ENCODE results near the gene ABCF2. TPM values are rescaled to one million over a fixed set of nuclear protein-coding genes. Genes with fewer than 3 reads are reported as not detected.

The ABCF2 gene
- total and polyA plus RNA-seq, 3 experiments from 2014 or later = 36.7 to 95.1 (median 86.5) TPM

GRCh38 chr7:151210087-151210854 lies 16.7 kb downstream of the ABCF2 start, which contains the start of gene H2BK1:
Gene H2BK1, minus strand, starts transcription at chr7:151210488. Its CDS starts 170 bp downstream, at chr7:151210318.
- H3K4me3 Mint-ChIP-seq = peak within 1 kb of the TSS in 1 of 7 donors; percentile 44
- H3K9me3 ChIP-seq (ENCODE audit: low read length) = no peaks in the 10 kb centered on the region
- CTCF ChIA-PET = interaction anchor here (1.4 kb wide), 1 partner anchor 34 kb away, joined by 5 read pairs; no protein-coding TSS in a partner anchor

DNA sequence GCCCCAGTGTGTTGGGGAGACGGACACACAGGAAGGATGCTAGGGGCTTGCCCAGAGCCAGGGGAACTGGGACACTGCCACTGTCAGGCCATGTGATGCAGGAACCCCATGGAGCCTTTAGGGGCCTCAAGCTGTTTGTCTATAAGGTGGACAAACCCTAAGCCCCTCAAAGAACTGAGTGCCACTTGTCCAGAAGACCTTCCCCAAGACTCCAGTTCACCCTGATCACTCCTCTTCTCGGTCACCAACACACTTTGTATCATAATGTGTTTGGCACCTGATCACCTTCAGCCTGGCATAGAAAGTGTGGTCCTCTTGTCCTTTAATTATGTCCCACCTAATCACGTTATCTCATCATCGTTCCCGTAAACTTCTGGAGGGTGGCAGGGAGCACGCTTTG lies 17.4 kb downstream of the ABCF2 start:
- ChIA-PET CTCF (no interaction called here), POLR2A (interaction anchor here (0.8 kb wide), 1 partner anchor 15 kb away, joined by 3 read pairs; no protein-coding TSS in a partner anchor)
- no peak overlapping the region for H3K4me3 ChIP-seq (ENCODE audit: low read length)
- Mint-ChIP-seq H3K27me3 (peaks cover 0 to 5% of the 10 kb centered on the region in 2 donors), H3K36me3 (peaks cover 3 to 34% (median 6%) of the 10 kb centered on the region in 3 donors), H3K4me1 (peaks cover 28 to 40% (median 39%) of the 10 kb centered on the region in 3 donors), H3K9me3 (no peaks in the 10 kb centered on the region), H3K27ac (peak overlapping the region in 6 of 8 donors; percentile 22 to 86 (median 66)), H3K4me3 (peak overlapping the region in 1 of 7 donors; percentile 44)
- peaks cover 29% of the 10 kb centered on the region for H3K4me1 ChIP-seq (ENCODE audit: insufficient read depth, low read length)
- H3K27me3 ChIP-seq (ENCODE audit: insufficient read depth, low read length, poor library complexity, severe bottlenecking) = no peaks in the 10 kb centered on the region
- peaks cover 6% of the 10 kb centered on the region for H3K36me3 ChIP-seq (ENCODE audit: insufficient read depth, low read length)
- DNase-seq = no peak
- H3K27ac ChIP-seq (ENCODE audit: low read depth, low read length) = no peak overlapping the region
- H3K9me3 ChIP-seq (ENCODE audit: low read length) = no peaks in the 10 kb centered on the region

More at GRCh38 chr7:151210087-151210854, 16.7 kb downstream of the ABCF2 start, which contains the start of gene H2BK1:
- no peak for DNase-seq
- POLR2A ChIA-PET = no interaction called here
- H3K27ac ChIP-seq (ENCODE audit: low read depth, low read length) = no peak within 1 kb of the TSS
- peak within 1 kb of the TSS in 6 of 8 donors; percentile 22 to 86 (median 66) for H3K27ac Mint-ChIP-seq
- peaks cover 29% of the 10 kb centered on the region for H3K4me1 ChIP-seq (ENCODE audit: insufficient read depth, low read length)
- H3K27me3 ChIP-seq (ENCODE audit: insufficient read depth, low read length, poor library complexity, severe bottlenecking) = no peaks in the 10 kb centered on the region
- peaks cover 0 to 2% of the 10 kb centered on the region in 2 donors for H3K27me3 Mint-ChIP-seq
- H3K9me3 Mint-ChIP-seq = no peaks in the 10 kb centered on the region
- peaks cover 28 to 40% (median 38%) of the 10 kb centered on the region in 3 donors for H3K4me1 Mint-ChIP-seq
- peaks cover 13% of the 10 kb centered on the region for H3K36me3 ChIP-seq (ENCODE audit: insufficient read depth, low read length)
- H3K36me3 Mint-ChIP-seq = peaks cover 9 to 41% (median 10%) of the 10 kb centered on the region in 3 donors
- H3K4me3 ChIP-seq (ENCODE audit: low read length) = no peak within 1 kb of the TSS

DNA sequence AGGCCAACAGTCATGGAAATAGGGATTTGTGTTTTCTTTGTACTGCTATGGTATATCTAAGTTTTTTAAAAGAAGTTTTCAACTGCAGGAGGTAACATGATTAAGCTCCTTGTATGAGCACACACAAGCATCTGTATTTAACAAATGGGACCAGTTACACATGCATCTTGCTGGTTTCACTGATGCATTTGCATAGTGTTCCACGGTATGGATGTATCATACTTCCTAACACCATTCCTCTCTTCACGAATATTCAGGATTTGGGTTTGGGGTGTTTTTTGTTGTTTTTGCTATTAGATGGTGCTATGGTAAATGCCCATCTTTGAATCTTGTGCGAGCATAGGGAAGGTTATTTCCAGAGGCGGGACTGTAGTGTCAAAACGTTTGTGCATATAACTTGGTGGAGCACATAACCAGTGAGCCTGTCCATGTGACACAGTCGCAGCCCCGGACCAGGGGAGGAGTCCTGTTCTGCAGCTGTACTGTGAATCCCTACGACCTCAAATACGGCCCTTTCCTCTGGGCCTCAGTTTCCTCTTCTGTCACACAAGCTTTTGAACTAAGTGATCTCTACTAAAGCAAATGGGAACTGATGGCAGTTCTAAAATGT lies 18.6 kb downstream of the ABCF2 start:
- H3K36me3 Mint-ChIP-seq = peaks cover 0 to 22% (median 2%) of the 10 kb centered on the region in 3 donors

GRCh38 chr7:151207804-151208203 lies 19.2 kb downstream of the ABCF2 start:
- POLR2A ChIA-PET = interaction anchor here (2.1 kb wide), 1 partner anchor 20 kb away, joined by 13 read pairs; the partner anchor contains the start of gene ABCF2

More for the DNA sequence above, 18.6 kb downstream of the ABCF2 start:
- Mint-ChIP-seq H3K4me1 (peaks cover 28 to 40% (median 39%) of the 10 kb centered on the region in 3 donors), H3K9me3 (no peaks in the 10 kb centered on the region), H3K27ac (peak overlapping the region in 7 of 8 donors; percentile 86 to 100 (median 97)), H3K4me3 (peak overlapping the region in 2 of 7 donors; percentile 25 to 29), H3K27me3 (peaks cover 0 to 5% of the 10 kb centered on the region in 2 donors)
- no peak for DNase-seq
- H3K4me1 ChIP-seq (ENCODE audit: insufficient read depth, low read length) = peaks cover 29% of the 10 kb centered on the region
- H3K27me3 ChIP-seq (ENCODE audit: insufficient read depth, low read length, poor library complexity, severe bottlenecking) = no peaks in the 10 kb centered on the region
- no peak overlapping the region for H3K27ac ChIP-seq (ENCODE audit: low read depth, low read length)
- no peaks in the 10 kb centered on the region for H3K36me3 ChIP-seq (ENCODE audit: insufficient read depth, low read length)
- H3K9me3 ChIP-seq (ENCODE audit: low read length) = no peaks in the 10 kb centered on the region
- POLR2A ChIA-PET = interaction anchor here (2.1 kb wide), 1 partner anchor 19 kb away, joined by 13 read pairs; the partner anchor contains the start of gene ABCF2
- CTCF ChIA-PET = interaction anchor here (2.3 kb wide), 1 partner anchor 36 kb away, joined by 12 read pairs; no protein-coding TSS in a partner anchor
- no peak overlapping the region for H3K4me3 ChIP-seq (ENCODE audit: low read length)

GRCh38 chr7:151207315-151207714 lies 19.7 kb downstream of the ABCF2 start:
- Mint-ChIP-seq H3K4me1 (peaks cover 28 to 40% (median 39%) of the 10 kb centered on the region in 3 donors), H3K9me3 (no peaks in the 10 kb centered on the region), H3K27ac (peak overlapping the region; percentile 86 to 100 (median 98)), H3K27me3 (peaks cover 0 to 5% of the 10 kb centered on the region in 2 donors), H3K36me3 (peaks cover 0 to 11% (median 0%) of the 10 kb centered on the region in 3 donors), H3K4me3 (peak overlapping the region; percentile 13 to 77 (median 75))
- H3K27ac ChIP-seq (ENCODE audit: low read depth, low read length) = peak overlapping the region; percentile 10
- H3K27me3 ChIP-seq (ENCODE audit: insufficient read depth, low read length, poor library complexity, severe bottlenecking) = peaks cover 2% of the 10 kb centered on the region
- ChIA-PET POLR2A (interaction anchor here (2.1 kb wide), 1 partner anchor 20 kb away, joined by 13 read pairs; the partner anchor contains the start of gene ABCF2), CTCF (interaction anchor here (1.0 to 2.3 kb wide), 3 partner anchors 37 to 97 kb away, joined by 3 to 12 read pairs (median 3); no protein-coding TSS in a partner anchor)
- peaks cover 29% of the 10 kb centered on the region for H3K4me1 ChIP-seq (ENCODE audit: insufficient read depth, low read length)
- DNase-seq = no peak
- H3K4me3 ChIP-seq (ENCODE audit: low read length) = no peak overlapping the region
- no peaks in the 10 kb centered on the region for H3K36me3 ChIP-seq (ENCODE audit: insufficient read depth, low read length)
- H3K9me3 ChIP-seq (ENCODE audit: low read length) = no peaks in the 10 kb centered on the region

More at GRCh38 chr7:151207804-151208203, 19.2 kb downstream of the ABCF2 start:
- DNase-seq = no peak
- peaks cover 28 to 40% (median 39%) of the 10 kb centered on the region in 3 donors for H3K4me1 Mint-ChIP-seq
- H3K36me3 Mint-ChIP-seq = peaks cover 0 to 16% (median 0%) of the 10 kb centered on the region in 3 donors
- H3K27ac Mint-ChIP-seq = peak overlapping the region; percentile 86 to 100 (median 98)
- peaks cover 29% of the 10 kb centered on the region for H3K4me1 ChIP-seq (ENCODE audit: insufficient read depth, low read length)
- H3K4me3 ChIP-seq (ENCODE audit: low read length) = no peak overlapping the region
- no peaks in the 10 kb centered on the region for H3K9me3 ChIP-seq (ENCODE audit: low read length)
- peak overlapping the region in 5 of 7 donors; percentile 15 to 77 (median 75) for H3K4me3 Mint-ChIP-seq
- H3K36me3 ChIP-seq (ENCODE audit: insufficient read depth, low read length) = no peaks in the 10 kb centered on the region
- H3K27me3 Mint-ChIP-seq = peaks cover 0 to 5% of the 10 kb centered on the region in 2 donors
- H3K27me3 ChIP-seq (ENCODE audit: insufficient read depth, low read length, poor library complexity, severe bottlenecking) = peaks cover 2% of the 10 kb centered on the region
- CTCF ChIA-PET = interaction anchor here (1.0 to 2.3 kb wide), 2 partner anchors 36 to 38 kb away, joined by 3 to 12 read pairs; no protein-coding TSS in a partner anchor
- peak overlapping the region; percentile 10 for H3K27ac ChIP-seq (ENCODE audit: low read depth, low read length)
- H3K9me3 Mint-ChIP-seq = no peaks in the 10 kb centered on the region

GRCh38 chr7:151206914-151207313 lies 20.1 kb downstream of the ABCF2 start:
- peak overlapping the region; percentile 14 for H3K27ac ChIP-seq (ENCODE audit: low read depth, low read length)
- H3K4me1 ChIP-seq (ENCODE audit: insufficient read depth, low read length) = peaks cover 29% of the 10 kb centered on the region
- peak overlapping the region; percentile 86 to 100 (median 98) for H3K27ac Mint-ChIP-seq
- ChIA-PET CTCF (interaction anchor here (1.0 to 2.3 kb wide), 3 partner anchors 37 to 96 kb away, joined by 3 to 12 read pairs (median 3); no protein-coding TSS in a partner anchor), POLR2A (interaction anchor here (2.1 kb wide), 1 partner anchor 20 kb away, joined by 13 read pairs; the partner anchor contains the start of gene ABCF2)
- peak in 3 of 5 donors; percentile 33 to 72 (median 41) for DNase-seq
- no peaks in the 10 kb centered on the region for H3K9me3 Mint-ChIP-seq
- H3K36me3 Mint-ChIP-seq = peaks cover 0 to 7% (median 0%) of the 10 kb centered on the region in 3 donors
- peaks cover 2% of the 10 kb centered on the region for H3K27me3 ChIP-seq (ENCODE audit: insufficient read depth, low read length, poor library complexity, severe bottlenecking)
- peaks cover 0 to 5% of the 10 kb centered on the region in 2 donors for H3K27me3 Mint-ChIP-seq
- H3K9me3 ChIP-seq (ENCODE audit: low read length) = no peaks in the 10 kb centered on the region
- no peaks in the 10 kb centered on the region for H3K36me3 ChIP-seq (ENCODE audit: insufficient read depth, low read length)
- peak overlapping the region; percentile 13 to 77 (median 75) for H3K4me3 Mint-ChIP-seq
- H3K4me1 Mint-ChIP-seq = peaks cover 28 to 40% (median 39%) of the 10 kb centered on the region in 3 donors
- no peak overlapping the region for H3K4me3 ChIP-seq (ENCODE audit: low read length)

DNA sequence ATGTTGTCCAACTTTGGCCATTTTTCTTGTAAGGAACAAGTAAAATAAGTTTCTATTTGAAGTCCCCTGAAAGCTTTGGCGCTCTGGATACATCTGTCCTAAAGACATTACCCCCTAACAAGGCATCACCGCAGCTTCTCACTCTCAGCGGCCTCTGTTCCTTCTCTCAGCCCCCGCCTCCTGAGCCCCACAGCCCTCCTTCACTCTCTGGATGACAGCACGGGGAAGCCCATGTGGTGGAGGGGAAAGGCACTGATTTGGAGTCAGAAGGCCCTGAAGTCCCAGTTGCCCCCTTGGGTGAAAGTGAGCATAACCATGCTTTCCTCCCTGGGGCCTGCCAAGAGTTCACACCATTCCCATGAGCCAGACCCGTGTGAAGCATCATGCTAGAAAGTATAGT lies 21.3 kb downstream of the ABCF2 start:
- no peaks in the 10 kb centered on the region for H3K9me3 ChIP-seq (ENCODE audit: low read length)
- DNase-seq = no peak
- H3K4me3 ChIP-seq (ENCODE audit: low read length) = no peak overlapping the region
- H3K36me3 ChIP-seq (ENCODE audit: insufficient read depth, low read length) = no peaks in the 10 kb centered on the region
- Mint-ChIP-seq H3K9me3 (no peaks in the 10 kb centered on the region), H3K27ac (peak overlapping the region in 7 of 8 donors; percentile 82 to 100 (median 98)), H3K4me1 (peaks cover 28 to 40% (median 39%) of the 10 kb centered on the region in 3 donors), H3K4me3 (peak overlapping the region in 2 of 7 donors; percentile 48 to 49), H3K36me3 (peaks cover 0 to 3% (median under 1%) of the 10 kb centered on the region in 3 donors), H3K27me3 (peaks cover 5 to 6% of the 10 kb centered on the region in 2 donors)
- POLR2A ChIA-PET = no interaction called here
- H3K4me1 ChIP-seq (ENCODE audit: insufficient read depth, low read length) = peaks cover 29% of the 10 kb centered on the region
- no peak overlapping the region for H3K27ac ChIP-seq (ENCODE audit: low read depth, low read length)
- CTCF ChIA-PET = interaction anchor here (2.3 kb wide), 1 partner anchor 38 kb away, joined by 12 read pairs; no protein-coding TSS in a partner anchor
- peaks cover 2% of the 10 kb centered on the region for H3K27me3 ChIP-seq (ENCODE audit: insufficient read depth, low read length, poor library complexity, severe bottlenecking)
